Smooth muscle cell (in vitro differentiated cells): ENCODE data around the gene SCCPDH. TPM values are rescaled to one million over a fixed set of nuclear protein-coding genes. Genes with fewer than 3 reads are reported as not detected.
A peak's percentile ranks its signal among the peaks of the same experiment; 100 is the strongest.

ENCODE experiments used
- DNase-seq: peaks from one replicate; lab custom pipeline; 2025; ENCODE audit not compliant: unreplicated experiment; lab: John Stamatoyannopoulos, UW
- H2AFZ ChIP-seq: fragments of 200-600 bp; sonication (generic); 2 replicates; pipeline ENCODE4 v1.6.0; 2016; ENCODE audit warnings: antibody characterized with exemption, low read depth, mild to moderate bottlenecking
- H3F3A ChIP-seq: fragments of 200-600 bp; sonication (generic); 2 replicates; pipeline ENCODE4 v1.6.0; 2017; ENCODE audit warnings: antibody characterized with exemption, low read depth
- H3K27ac ChIP-seq: fragments of 200-600 bp; sonication (generic); 2 replicates; pipeline ENCODE4 v1.5.1; 2016; ENCODE audit warnings: low read depth, mild to moderate bottlenecking
- H3K27me3 ChIP-seq: fragments of 200-600 bp; sonication (generic); 2 replicates; pipeline ENCODE4 v1.6.1; 2016; ENCODE audit warnings: low read depth, mild to moderate bottlenecking
- H3K36me3 ChIP-seq: fragments of 200-600 bp; sonication (generic); 2 replicates; pipeline ENCODE4 v1.5.1; 2016; ENCODE audit warnings: low read depth
- H3K4me1 ChIP-seq: fragments of 200-600 bp; sonication (generic); 2 replicates; pipeline ENCODE4 v1.5.1; 2016; ENCODE audit warnings: low read depth
- H3K4me2 ChIP-seq: fragments of 200-600 bp; sonication (generic); 2 replicates; pipeline ENCODE4 v1.6.0; 2016; ENCODE audit warnings: mild to moderate bottlenecking
- H3K4me3 ChIP-seq: fragments of 200-600 bp; sonication (generic); 2 replicates; pipeline ENCODE4 v1.5.1; 2016; ENCODE audit warnings: mild to moderate bottlenecking
- H3K79me2 ChIP-seq: fragments of 200-600 bp; sonication (generic); 2 replicates; pipeline ENCODE4 v1.6.0; 2016; ENCODE audit warnings: low read depth, mild to moderate bottlenecking
- H3K9ac ChIP-seq: fragments of 200-600 bp; sonication (generic); 2 replicates; pipeline ENCODE4 v1.6.0; 2016; ENCODE audit warnings: low read depth
- H3K9me3 ChIP-seq: fragments of 200-600 bp; sonication (generic); replicated peaks from 2 replicates; pipeline ENCODE4 v1.5.1; 2016; ENCODE audit warnings: low read depth
- H4K20me1 ChIP-seq: fragments of 200-600 bp; sonication (generic); 2 replicates; pipeline ENCODE4 v1.6.0; 2016; ENCODE audit warnings: low read depth
- WGBS: methylation state at CpG from one replicate; pipeline ENCODE4 v1.1.7; 2016; ENCODE audit warnings: low lambda C conversion rate; 5-methylcytosine and 5-hydroxymethylcytosine counted together
- polyA plus RNA-seq: library from polyadenylated mRNA; unstranded; fragments of >200 nt; fragmentation: Nextera tagmentation; extraction: Ambion mirVana; gene quantifications from 2 replicates; pipeline ENCODE4 v1.2.1, GENCODE V29; 2016
- total RNA-seq: library from RNA; depleted of rRNA; stranded (reverse); fragments of >200 nt; gene quantifications from 2 replicates; pipeline ENCODE4 v1.2.3, GENCODE V29; 2014
- TF ChIP-seq, protein P1 (sequence below): fragments of 200-600 bp; sonication (generic); IDR thresholded peaks from 2 replicates; pipeline ENCODE4 v1.5.1; 2017; ENCODE audit warnings: borderline replicate concordance, mild to moderate bottlenecking, antibody characterized with exemption; ENCODE audit not compliant: insufficient read depth, poor library complexity, severe bottlenecking

Gene SCCPDH
- total and polyA plus RNA-seq, 2 experiments from 2014 or later, result 19.6 to 27.0 TPM

DNA sequence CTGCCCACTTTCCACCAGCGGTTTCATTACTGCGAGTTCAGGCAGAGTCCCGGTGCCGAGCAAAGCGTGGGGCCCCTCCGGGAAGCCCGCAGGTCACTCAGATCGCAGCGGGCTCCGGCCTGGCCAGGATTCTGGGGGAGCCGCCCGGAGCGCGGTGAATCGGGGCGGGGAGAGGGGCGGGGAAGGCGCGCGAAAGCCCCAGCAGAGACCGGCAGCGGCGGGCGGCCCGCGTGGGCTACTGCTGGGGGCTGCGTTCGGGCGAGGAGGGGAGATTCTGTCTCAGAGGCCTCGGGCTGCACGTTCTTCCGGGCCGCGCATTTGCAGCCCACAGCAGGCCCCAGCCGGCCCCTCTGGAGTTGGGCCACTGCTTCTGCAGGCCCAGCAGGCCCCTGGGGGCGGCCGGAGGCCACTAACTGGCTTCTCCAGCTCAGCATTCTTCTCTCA, 64.7 kb downstream of the SCCPDH start:
- Histone ChIP-seq H3K27me3 (no peaks in the 10 kb centered on the region), H3K4me2 (peak overlapping the region; percentile 73), H4K20me1 (no peaks in the 10 kb centered on the region), H3K9ac (no peak overlapping the region), H3K36me3 (no peaks in the 10 kb centered on the region), H3K79me2 (no peaks in the 10 kb centered on the region), H2AFZ (no peak overlapping the region), H3F3A (no peaks in the 10 kb centered on the region), H3K9me3 (no peaks in the 10 kb centered on the region), H3K4me3 (peak overlapping the region; percentile 18), H3K27ac (no peak overlapping the region), H3K4me1 (no peaks in the 10 kb centered on the region)
- no peak for DNase-seq
- TF ChIP-seq, protein P1, sequence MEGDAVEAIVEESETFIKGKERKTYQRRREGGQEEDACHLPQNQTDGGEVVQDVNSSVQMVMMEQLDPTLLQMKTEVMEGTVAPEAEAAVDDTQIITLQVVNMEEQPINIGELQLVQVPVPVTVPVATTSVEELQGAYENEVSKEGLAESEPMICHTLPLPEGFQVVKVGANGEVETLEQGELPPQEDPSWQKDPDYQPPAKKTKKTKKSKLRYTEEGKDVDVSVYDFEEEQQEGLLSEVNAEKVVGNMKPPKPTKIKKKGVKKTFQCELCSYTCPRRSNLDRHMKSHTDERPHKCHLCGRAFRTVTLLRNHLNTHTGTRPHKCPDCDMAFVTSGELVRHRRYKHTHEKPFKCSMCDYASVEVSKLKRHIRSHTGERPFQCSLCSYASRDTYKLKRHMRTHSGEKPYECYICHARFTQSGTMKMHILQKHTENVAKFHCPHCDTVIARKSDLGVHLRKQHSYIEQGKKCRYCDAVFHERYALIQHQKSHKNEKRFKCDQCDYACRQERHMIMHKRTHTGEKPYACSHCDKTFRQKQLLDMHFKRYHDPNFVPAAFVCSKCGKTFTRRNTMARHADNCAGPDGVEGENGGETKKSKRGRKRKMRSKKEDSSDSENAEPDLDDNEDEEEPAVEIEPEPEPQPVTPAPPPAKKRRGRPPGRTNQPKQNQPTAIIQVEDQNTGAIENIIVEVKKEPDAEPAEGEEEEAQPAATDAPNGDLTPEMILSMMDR, result no peak
- 52% methylated on average over 10 of the region's 37 CpGs for WGBS

DNA sequence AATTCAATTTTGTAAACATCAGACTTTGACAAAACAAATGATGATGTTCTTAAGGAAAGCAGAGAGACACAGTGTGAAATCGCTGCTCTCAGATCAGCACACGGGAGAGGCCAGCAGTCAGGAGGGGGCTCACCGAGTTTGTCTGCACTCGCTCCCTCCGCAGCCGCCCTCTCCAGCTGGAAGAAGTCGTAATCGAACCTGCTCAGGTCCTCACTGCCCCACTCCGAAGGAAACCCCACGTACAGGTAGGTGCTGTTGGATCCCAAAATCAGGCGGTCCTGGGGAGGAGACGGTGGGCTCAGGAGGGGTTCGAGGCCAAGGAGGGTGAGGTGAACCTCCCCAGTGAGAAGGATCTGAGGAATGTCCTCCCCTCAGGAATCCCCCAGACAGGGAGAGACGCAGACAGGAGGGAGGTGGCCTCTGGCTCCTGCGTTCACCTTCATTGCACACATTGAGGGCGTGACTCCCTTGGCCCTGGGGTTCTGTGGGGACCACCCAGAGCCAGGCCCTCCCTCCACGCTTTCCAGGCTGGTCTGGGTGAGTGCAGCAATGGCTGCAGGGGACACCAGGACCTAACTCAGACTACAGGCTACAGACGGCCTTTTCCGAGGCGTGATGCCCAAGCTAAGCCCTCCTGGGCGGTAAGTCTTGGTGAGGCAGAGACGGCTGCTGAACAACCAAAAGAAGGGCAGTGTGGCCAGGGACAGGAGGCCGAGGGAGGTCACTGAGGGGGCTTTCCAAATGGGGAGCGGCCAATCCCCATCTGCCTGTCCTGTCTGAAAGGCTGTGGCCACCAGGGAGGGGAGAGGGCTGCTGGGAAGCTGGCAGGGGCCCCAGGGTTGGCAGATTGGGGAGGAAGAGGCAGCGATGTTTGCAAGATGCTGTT, 65.5 kb downstream of the SCCPDH start:
- TF ChIP-seq, protein P1, result no peak
- no peaks in the 10 kb centered on the region for H3K4me1 ChIP-seq
- H3K27me3 ChIP-seq, result no peaks in the 10 kb centered on the region
- H3K9ac ChIP-seq, result no peak overlapping the region
- no peaks in the 10 kb centered on the region for H3K36me3 ChIP-seq
- H3K27ac ChIP-seq, result no peak overlapping the region
- H3K79me2 ChIP-seq, result no peaks in the 10 kb centered on the region
- 85% methylated on average over 25 of the region's 25 CpGs for WGBS
- no peaks in the 10 kb centered on the region for H3K9me3 ChIP-seq
- no peak overlapping the region for H3K4me3 ChIP-seq
- H4K20me1 ChIP-seq, result no peaks in the 10 kb centered on the region
- no peaks in the 10 kb centered on the region for H3F3A ChIP-seq
- H2AFZ ChIP-seq, result no peak overlapping the region
- H3K4me2 ChIP-seq, result peak overlapping the region; percentile 73
- DNase-seq, result no peak

DNA sequence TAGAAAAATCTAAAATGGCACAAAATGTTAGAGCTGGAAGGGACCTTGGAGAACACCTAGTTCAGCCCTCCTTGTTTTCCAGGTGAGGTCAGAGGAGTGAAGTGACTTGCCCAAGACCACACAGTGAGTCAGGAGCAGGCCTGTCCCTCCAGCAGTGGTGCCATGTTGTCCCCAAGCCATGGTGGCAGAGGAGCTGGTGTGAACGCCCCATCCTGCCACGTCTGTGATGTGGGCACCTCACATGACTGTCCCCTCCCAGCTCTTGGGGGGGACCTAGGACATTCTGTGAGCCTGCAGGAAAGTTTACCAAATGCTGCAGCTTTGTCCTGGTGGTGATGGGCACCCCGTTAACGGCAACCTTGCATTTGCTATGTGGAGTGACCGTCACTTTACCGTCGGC, 66.2 kb downstream of the SCCPDH start:
- no peaks in the 10 kb centered on the region for H3K9me3 ChIP-seq
- WGBS, result 98% methylated on average over 7 of the region's 7 CpGs
- no peaks in the 10 kb centered on the region for H3K27me3 ChIP-seq
- H2AFZ ChIP-seq, result no peak overlapping the region
- no peak overlapping the region for H3K27ac ChIP-seq
- no peak overlapping the region for H3K4me2 ChIP-seq
- H3K79me2 ChIP-seq, result no peaks in the 10 kb centered on the region
- DNase-seq, result no peak
- H3F3A ChIP-seq, result no peaks in the 10 kb centered on the region
- no peak overlapping the region for H3K4me3 ChIP-seq
- H3K36me3 ChIP-seq, result no peaks in the 10 kb centered on the region
- H3K4me1 ChIP-seq, result no peaks in the 10 kb centered on the region
- H4K20me1 ChIP-seq, result no peaks in the 10 kb centered on the region
- TF ChIP-seq, protein P1, result no peak
- H3K9ac ChIP-seq, result no peak overlapping the region
